ENCODE results near the gene VARS1. TPM values are rescaled to one million over a fixed set of nuclear protein-coding genes. Genes with fewer than 3 reads are reported as not detected.

VARS1 gene
- total RNA-seq, 1 experiment from 2014 or later = 89.8 TPM

GRCh38 chr6:31769684-31770371 is 25.7 kb downstream of the VARS1 start:
- H2AFZ ChIP-seq (ENCODE audit: low read length) = no peak overlapping the region
- no peak overlapping the region for H3K27ac ChIP-seq (ENCODE audit: low read length)
- H3K9me3 ChIP-seq (ENCODE audit: low read length) = no peaks in the 10 kb centered on the region
- H3K4me2 ChIP-seq (ENCODE audit: low read length) = no peak overlapping the region
- H3K4me3 ChIP-seq (ENCODE audit: low read length) = no peak overlapping the region
- no peaks in the 10 kb centered on the region for H4K20me1 ChIP-seq (ENCODE audit: low read length)
- TF ChIP-seq EZH2 (IDR thresholded peaks at IDR 0.05; ENCODE audit: low read length, unreplicated experiment) = no peak
- peak; percentile 92 for TF ChIP-seq CTCF (conservative IDR thresholded peaks at IDR 0.05; ENCODE audit: low read depth, low read length)
- no peak for TF ChIP-seq EZH2phosphoT487 (IDR thresholded peaks at IDR 0.05; ENCODE audit: borderline replicate concordance, low read length)
- intact Hi-C loops (cut with micrococcal nuclease) = loop anchor here (1.0 to 10.0 kb wide), 3 partner anchors 41 to 90 kb away; partner anchors contain the start of genes DDAH2 and LY6G6D
- POLR2A ChIA-PET (ENCODE audit: unreplicated experiment) = interaction anchor here (0.7 kb wide), 1 partner anchor 189 kb away, joined by 3 read pairs; no protein-coding TSS in a partner anchor
- H3K9me2 ChIP-seq (replicated peaks; ENCODE audit: low read length) = no peaks in the 10 kb centered on the region
- H3K9ac ChIP-seq (ENCODE audit: low read length) = no peak overlapping the region
- no peaks in the 10 kb centered on the region for H3F3A ChIP-seq (ENCODE audit: low read length, unreplicated experiment)
- CTCF ChIA-PET = interaction anchor here (0.6 to 1.4 kb wide), 9 partner anchors 17 to 174 kb away, joined by 3 to 7 read pairs (median 3); partner anchors contain the start of genes DDAH2, LY6G5C and MSH5
- ATAC-seq (peak; percentile 64), DNase-seq (peak; percentile 85)
- no TSS peak for BruUV-seq (replicated peaks)
- no peaks in the 10 kb centered on the region for H3K79me2 ChIP-seq (ENCODE audit: low read length)
- H3K27me3 ChIP-seq (ENCODE audit: low read length) = no peaks in the 10 kb centered on the region
- no peaks in the 10 kb centered on the region for H3K4me1 ChIP-seq (ENCODE audit: insufficient read depth, low read length)
- peaks cover 2% of the 10 kb centered on the region; the same call in 1 of the 2 replicates for H3K36me3 ChIP-seq (ENCODE audit: low read depth, low read length)

GRCh38 chr6:31768363-31769257 is 26.9 kb downstream of the VARS1 start:
- Histone ChIP-seq H3K4me1 (ENCODE audit: insufficient read depth, low read length) (0 out of 2 replicates have a peak, but pooled peaks cover under 1% of the 10 kb centered on the region), H3K4me3 (ENCODE audit: low read length) (no peak overlapping the region), H4K20me1 (ENCODE audit: low read length) (no peaks in the 10 kb centered on the region), H3K9me3 (ENCODE audit: low read length) (no peaks in the 10 kb centered on the region), H3K27ac (ENCODE audit: low read length) (no peak overlapping the region), H2AFZ (ENCODE audit: low read length) (no peak overlapping the region), H3K9ac (ENCODE audit: low read length) (no peak overlapping the region), H3K27me3 (ENCODE audit: low read length) (no peaks in the 10 kb centered on the region), H3K9me2 (replicated peaks; ENCODE audit: low read length) (no peaks in the 10 kb centered on the region), H3K79me2 (ENCODE audit: low read length) (no peaks in the 10 kb centered on the region), H3K4me2 (ENCODE audit: low read length) (no peak overlapping the region), H3K36me3 (ENCODE audit: low read depth, low read length) (peaks cover 2% of the 10 kb centered on the region; the same call in 1 of the 2 replicates), H3F3A (ENCODE audit: low read length, unreplicated experiment) (no peaks in the 10 kb centered on the region)
- intact Hi-C loops (cut with micrococcal nuclease) = loop anchor here (1.0 to 10.0 kb wide), 3 partner anchors 39 to 88 kb away; partner anchors contain the start of genes DDAH2 and LY6G6D
- no TSS peak for BruUV-seq (replicated peaks)
- no peak for DNase-seq
- CTCF ChIA-PET = interaction anchor here (1.4 kb wide), 1 partner anchor 16 kb away, joined by 6 read pairs; no protein-coding TSS in a partner anchor
- no peak for TF ChIP-seq EZH2 (IDR thresholded peaks at IDR 0.05; ENCODE audit: low read length, unreplicated experiment)
- TF ChIP-seq EZH2phosphoT487 (IDR thresholded peaks at IDR 0.05; ENCODE audit: borderline replicate concordance, low read length) = no peak
- no peak for TF ChIP-seq CTCF (conservative IDR thresholded peaks at IDR 0.05; ENCODE audit: low read depth, low read length)
- ATAC-seq = no peak
- POLR2A ChIA-PET (ENCODE audit: unreplicated experiment) = no interaction called here

Data from PC-3 (cell line).